ENCODE measurements around the gene CD69.

The CD69 gene

DNA sequence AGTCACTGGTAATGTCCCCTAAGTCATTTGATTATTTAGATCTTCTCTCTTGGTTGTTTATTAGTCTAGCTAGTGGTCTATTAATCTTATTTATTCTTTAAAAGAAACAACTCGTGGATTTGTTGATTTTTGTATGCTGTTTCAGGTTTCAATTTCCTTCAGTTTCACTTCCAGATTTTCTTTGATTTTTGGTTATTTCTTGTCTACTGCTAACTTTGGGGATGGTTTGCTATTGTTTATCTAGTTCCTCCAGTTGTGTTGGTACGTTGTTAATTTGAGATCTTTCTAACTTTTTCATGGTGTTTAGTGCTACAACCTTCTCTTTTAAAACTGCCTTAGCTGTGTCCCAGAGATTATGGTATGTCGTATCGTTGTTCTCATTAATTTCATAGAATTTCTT lies 18.5 kb upstream of the CD69 start:
- no peak for FAIRE-seq

DNA sequence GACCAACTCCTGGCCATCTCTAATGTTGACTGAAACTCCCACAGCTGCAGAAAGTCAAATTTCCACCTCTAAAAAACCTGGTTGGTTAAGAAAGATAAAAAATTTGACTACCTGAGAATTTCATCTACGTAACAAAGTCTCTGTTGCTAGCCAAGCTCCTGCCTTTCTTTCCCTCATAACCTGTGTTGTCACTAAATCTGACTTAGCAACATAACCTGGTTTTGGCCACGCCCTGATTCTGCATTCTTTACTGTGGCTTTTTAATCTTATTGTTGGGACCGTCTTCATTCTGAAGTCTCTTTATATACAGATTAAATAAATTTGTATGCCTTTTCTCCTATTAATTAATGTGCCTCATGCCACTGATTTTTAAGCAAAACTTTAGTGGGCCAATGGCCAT lies 16.1 kb upstream of the CD69 start:
- FAIRE-seq = no peak

DNA sequence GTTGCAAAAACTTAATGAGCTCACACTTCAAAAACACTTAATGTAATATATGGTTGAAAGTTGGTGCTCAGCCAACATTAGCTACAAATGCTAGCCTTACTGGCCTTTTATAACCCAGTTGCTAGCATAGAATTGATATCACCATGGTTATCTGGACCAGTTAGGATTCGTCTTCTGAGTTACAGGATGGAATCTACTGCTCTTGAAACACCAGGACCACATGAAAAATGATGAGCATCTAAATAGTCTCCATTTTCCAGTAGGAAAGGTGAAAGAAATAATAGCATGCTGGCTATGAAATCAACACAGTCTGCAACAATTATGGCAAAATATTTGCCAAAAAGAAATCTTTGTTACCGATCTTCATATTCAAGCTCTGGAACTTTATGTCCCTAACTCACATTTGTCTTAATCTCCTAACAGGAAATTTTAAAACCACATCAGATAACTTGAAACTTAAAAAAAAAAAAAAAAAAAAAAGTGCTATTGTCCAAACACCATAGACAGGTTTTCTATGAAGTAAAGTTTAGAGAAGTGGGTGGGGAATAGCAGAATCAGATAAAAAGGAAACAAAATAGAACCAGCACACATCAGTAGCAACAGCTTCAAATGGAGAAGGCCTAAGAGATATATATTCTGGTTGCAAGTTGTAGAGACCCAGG lies 12.6 kb upstream of the CD69 start:
- no peak for FAIRE-seq

DNA sequence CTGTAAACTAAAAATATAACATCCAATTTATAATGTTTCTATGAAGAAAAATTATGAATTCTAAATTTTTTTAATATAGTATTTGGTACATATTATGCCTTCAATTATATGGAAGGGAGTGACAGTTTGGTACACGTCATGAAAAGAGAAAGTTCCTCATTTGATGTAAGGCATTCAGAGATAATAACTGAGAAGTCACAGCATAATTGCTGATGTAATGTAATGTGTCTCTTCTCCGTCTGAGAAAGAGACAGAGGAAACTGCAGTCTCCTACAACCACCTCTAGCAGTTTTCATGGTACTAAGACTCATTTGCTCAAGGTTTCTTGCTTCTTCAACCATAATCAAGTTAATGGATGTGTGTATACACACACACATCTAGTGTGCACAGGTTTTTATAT lies 2.3 kb upstream of the CD69 start:
- FAIRE-seq = no peak

DNA sequence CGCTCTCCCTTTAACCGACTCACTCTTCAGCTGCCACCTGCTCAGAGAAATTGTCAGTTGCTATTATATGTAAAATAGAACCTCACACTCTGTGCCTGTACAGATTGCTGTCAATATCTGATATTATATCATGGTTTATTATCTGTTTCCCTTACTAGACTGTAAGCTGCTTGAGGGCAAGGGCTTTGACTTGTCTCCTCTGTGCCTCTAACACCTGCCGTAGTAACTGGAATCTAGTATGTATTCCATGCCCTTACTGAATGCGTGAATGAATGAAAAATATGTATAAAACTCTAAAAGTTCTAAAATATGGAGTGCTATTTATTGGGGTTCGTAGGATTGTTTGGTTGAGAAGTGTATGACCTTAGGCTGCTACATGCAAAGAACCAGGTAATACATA lies 1.7 kb upstream of the CD69 start:
- no peak for FAIRE-seq

DNA sequence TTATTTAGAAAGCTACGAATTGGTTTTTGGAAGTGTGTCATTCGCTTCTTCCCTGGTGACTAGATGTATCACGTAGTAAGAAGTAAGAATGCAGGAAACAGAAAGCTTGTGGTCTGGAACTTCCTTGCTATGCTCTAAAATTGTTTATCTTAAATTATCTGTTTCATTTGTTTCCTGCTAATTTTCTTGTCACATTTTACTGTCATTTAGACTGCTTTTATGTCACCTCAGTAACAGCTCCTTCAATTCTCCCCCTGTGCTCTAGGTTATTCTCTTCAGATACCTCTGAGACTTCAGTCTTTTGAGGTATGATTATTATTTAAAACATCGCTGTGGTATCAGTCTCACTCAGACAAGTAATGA lies 699 bp upstream of the CD69 start:
- peak; percentile 60 for FAIRE-seq

DNA sequence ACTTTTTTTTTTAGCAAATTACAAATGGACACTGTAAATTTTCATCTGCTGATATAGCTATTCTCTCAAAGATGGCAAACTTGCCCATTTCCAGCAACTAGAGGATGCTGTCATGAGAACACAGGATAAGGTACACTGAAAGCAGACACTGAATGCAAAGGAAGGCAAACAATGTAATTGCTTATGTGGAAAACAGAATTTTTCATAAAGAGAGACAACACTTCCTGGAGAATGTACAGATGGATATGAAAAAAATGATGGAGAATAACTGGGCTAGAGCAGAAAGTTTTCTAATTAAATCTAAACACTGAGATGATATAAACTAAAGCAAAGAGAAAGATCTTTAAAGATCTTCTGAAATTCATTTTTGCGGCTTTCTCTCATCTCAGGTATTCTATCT lies 581 bp downstream of the CD69 start:
- FAIRE-seq = no peak

DNA sequence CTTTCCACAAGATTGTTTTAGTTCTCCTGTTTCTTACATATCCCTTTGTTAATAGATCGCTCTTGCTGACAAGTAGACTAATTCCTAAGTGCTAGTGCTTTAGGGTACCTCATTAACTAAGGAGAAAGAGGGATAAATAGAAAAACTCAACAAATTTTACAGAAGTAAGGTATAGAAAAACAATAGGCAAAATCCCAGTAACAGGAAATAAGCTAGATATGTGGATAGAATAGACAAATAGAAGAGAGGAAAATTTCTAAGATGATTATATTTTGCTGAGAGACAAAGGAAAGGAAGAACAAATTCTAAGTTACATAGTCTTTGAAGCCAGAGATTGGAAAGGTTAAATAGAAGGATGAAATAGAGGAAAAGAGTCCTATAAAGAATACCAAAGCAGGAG lies 1.0 kb downstream of the CD69 start:
- FAIRE-seq = no peak

DNA sequence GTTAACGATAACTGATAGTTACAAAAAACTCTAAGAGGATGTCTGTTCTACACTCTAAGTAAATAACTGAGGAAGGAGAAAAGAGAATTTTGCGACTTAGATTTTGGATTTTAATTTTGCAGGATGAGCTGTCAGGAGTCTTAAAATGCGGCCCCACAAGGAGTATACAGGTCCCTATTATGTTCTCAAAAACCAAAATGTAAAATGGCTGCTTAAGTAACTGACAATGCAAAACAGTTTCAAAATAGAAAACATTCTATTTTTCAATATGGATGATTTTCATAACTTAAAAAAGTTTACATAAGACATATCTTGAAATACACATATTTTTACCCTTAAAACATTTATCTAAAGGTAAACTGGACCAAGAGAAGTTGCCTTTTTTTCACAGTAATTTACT lies 2.6 kb downstream of the CD69 start:
- FAIRE-seq = no peak

DNA sequence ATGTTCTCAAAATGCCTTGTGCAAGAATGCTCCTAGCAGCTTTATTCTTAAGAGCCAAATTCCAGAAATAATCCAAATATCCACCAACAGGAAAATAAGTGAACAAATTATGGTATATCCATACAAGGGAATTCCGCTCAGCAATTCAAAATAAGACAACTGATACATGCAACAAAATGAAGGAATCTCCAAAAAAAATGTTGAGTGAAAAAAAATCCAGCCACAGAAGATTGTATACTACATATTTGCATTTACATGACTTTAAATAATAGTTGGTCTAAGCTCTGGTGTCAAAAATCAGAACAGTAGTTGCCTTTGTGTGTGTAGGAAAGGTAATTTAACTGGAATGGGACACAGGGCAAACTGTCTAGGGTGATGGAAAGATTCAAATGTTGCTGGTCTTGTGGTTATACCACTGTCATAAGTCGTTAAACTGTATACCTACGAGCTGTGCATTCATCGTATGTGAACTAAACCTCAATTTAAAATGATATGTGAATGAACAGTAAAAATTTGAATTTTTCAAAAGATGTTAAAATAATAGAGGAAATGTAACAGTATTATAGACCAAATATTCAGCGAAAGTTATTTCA lies 3.2 kb downstream of the CD69 start:
- FAIRE-seq = no peak

DNA sequence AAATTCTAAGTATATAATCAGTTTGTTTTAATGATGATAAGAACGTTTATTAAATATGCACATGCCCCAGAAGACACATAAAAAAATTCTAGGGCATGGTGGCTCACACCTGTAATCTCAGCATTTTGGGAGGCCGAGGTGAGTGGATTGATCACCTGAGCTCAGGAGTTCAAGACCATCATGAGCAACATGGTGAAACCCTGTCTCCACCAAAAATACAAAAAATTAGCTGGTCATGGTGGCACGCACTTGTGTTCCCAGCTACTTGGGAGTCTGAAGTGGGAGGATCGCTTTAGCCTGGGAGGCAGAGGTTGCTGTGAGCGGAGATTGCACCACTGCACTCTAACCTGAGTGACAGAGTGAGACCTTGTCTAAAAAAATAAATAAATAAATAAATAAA lies 4.0 kb downstream of the CD69 start:
- FAIRE-seq = no peak

DNA sequence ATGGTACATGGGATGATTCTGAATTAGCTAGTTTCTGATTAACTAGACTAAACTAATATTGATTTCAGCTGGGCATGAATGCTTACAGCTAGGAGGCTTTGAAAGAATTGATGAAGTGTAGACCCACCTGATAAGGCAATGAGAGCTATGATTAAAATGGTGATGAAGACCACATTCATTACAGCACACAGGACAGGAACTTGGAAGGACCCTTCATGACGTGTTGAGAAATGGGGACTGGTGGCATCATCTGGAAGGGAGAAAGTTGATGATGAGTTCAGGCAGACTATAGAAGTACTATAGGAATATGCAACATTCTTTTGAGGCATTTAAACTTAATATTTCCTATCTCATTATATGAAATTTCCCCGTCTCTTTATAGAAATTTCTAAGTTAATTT lies 4.5 kb downstream of the CD69 start:
- FAIRE-seq = no peak

DNA sequence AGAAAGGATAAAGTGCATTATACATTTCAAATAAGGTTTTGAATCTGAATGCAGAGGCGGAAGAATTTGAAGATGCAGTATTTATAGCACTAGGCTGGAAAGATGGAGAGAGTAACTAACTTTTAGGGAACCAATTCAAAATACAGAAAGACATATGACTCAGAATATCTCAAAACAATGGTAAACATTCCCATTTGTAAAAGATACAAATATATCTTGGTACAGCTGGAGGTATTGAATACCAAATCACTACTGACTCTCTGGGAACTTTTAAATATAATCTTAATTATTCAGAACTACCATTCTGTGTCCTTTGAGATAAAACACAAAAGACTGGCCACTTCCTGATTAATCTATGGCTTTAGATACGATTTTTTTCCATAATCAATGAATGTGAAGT lies 5.1 kb downstream of the CD69 start:
- no peak for FAIRE-seq

DNA sequence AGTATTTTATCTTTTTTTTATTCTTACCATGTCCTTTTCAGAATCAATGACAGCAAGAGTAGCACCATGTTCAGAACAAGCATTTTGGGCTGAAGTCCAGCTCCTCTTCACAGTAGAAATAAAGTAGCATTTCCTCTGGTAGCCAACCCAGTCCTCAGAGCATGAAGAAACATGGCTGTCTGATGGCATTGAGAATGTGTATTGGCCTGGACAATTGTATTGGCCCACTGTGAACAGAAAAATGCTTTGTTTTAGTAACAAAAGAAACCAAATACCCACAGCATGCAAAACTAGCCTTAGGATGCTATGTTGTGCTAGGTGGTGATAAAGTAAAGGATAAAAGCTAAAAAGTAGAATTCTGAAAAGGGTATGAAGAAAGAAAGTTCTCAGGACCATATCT lies 5.7 kb downstream of the CD69 start:
- no peak for FAIRE-seq

DNA sequence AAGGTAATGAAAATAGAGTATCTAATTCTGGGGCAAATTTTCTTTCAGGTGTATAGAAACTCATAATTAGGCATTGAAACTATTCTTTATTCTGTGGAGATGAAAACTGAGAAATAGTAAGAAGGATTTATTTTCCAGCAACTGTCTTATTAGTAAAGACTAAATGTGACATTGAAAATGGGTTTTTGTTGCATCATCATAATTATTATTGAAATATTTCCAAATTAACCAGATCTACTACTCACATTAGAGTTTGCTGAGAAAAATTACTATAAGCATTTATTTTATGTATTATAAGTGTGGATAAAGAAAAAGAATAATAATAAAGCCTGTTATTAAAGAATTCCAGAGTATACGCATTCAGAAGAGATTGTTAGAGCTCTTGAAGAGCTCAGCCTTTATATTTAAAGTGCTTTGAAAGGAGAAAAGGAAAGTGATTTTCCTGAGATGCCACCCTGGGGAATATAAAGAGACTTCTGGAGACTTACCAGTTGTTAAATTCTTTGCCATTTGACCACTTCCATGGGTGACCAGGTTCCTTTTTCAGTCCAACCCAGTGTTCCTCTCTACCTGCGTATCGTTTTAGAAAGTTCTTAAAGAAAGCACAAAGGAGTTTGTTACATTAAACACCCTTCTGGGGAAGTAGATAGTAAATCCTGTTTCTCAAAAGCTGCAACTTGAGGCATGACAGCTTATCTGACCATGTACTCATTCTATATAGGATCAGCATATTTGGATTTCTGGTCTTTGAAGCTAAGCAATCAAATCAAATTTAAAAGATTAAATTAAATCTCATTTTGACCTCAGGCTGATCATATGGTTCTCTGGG lies 6.4 kb downstream of the CD69 start:
- FAIRE-seq = no peak

DNA sequence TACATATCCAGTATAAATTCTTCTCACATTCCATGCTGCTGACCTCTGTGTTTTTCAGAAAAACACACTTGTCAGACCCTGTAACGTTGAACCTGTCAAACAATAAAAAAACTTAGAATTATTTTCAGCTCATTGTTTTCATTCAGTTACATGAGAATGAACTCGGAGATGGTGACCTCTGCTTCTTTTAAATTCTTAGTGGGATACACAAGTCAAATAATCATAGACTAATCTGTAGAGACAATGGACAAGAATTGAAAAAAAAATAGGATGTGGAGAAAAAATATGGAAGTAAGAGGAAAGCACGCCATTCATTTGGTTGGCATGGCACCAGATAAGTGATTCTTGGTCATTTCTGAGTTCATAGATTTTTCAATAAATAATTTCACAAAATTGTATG lies 7.2 kb downstream of the CD69 start:
- FAIRE-seq = no peak

DNA sequence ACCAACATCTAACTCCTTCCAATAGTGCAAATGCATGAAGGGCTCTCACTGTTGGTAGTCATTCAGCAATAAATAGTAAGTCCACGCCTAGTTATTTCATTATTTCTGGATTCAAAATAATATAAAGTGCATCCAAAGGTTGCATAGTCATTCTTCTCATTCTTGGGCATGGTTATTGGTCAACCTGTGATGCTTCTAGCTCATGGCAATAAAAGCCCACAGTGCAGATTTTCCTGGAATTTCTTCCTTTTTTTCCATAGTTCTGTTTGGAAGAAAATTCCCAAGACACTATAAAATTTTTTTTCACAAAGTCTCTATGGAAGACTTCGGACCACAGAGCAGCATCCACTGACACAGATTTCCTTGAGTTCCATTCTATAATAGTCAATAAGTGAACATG lies 7.6 kb downstream of the CD69 start:
- no peak for FAIRE-seq

DNA sequence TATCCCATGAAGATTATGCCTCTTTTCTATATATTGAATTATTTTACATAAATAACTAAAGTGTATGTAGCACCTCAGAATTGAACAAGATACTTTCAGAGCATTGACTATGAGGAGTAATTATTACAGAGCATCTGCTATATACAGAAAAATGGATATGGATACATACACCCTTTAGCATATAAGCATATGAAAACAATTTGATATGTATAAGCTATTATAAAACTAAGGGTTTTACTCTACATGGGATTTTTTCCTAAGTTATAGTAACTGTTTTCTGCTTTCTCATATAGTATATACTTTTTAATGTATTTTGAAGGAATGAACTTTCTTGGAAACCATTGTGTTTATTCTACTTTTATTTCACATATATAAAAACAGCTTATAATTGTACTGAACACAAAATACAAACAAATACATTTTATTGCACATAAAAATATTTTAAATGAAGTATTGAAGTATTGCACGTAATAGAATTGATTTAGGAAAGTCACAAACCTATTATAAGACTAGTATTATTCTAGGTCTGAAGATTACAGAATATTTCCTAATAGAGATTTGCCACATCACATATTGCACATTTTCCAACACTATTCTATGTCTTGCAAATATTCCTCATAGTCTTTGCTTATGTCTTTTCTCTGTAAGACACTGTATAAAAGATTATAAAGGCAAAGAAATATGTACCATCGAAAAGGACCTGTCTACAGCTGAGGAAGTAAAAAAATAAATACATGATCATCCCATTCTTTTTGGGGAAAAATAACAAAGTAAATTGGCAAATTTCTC lies 8.4 kb downstream of the CD69 start:
- peak; percentile 77 for FAIRE-seq

DNA sequence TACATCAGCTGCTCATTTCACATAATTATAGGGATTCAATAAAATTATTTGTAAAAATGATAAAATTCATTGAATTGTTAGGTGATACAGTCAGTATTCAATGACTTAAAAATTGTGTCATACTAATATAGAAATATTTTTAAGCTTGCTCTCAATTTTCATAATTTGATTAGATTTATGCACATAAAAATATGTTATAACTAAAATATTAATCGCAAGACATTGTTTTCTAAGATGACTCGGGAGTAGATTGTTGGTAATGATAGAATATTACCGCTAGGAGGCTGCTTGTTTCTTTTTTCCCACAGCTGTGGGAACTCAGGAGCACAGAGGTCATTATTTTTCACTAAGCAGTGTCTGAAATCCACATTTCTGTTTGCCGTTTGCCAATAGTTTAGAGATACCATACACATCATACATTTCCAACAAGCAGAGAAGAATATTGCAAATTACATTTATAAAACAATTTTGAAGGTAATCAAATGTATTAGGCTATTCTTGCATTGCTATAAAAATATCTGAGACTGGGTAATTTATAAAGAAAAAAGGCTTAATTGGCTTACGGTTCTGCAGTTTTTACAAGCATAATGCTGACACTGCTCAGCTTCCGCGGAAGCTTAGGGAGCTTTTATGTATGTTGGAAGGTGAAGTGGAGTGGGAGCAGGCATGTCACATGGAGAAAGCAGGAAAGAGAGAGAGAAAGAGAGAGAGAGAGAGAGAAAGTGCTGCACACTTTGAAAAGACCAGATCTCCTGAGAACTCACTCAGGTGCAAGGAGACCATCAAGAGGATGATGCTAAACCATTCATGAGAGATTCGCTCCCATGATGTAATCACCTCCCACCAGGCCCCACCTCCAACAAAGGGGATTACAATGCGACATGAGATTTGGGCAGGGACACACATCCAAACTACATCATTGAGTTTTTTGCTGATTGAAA lies 9.2 kb downstream of the CD69 start:
- FAIRE-seq = no peak

DNA sequence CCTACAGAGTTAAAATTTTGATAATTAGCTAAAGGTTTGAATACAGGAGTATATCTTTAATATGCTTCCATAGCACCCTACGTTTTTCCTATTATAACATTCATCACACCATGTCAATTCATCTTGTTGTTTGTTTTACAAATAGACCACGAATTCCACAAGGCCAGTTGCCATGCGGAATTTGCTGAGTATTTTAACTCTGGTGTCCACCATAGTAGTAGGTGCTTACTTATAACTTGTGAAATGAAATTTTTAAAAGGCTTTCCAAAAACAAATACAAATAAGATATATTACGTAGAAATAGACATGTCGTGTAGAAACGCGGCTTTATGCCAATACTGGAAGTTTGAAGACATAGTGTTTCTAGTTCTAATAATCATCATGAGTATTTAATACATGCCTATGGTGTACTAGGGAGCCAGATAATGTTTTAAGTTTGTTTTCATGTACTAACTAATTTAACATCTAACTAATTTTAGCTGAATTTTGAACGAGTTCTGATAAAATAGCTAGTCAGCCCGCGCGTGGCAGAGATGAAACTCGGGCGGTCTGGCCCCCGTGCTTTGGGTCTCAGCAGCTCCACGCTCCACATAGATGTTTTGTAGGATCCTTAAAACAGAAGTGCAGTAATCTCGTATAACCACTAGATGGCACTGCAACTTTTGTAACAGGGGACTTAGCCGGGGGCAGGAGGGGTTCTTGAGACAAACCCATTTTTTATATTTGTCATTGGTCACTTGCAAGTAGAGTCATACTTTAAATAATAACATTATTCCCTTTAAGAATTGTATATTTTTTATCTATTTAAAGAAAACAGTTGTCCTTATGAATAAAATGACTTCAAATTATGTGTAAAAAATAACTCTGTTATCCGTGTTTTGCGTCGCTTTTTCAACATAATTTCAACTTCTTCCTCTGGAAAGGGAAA lies 10.2 kb downstream of the CD69 start:
- peak; percentile 75 for FAIRE-seq

DNA sequence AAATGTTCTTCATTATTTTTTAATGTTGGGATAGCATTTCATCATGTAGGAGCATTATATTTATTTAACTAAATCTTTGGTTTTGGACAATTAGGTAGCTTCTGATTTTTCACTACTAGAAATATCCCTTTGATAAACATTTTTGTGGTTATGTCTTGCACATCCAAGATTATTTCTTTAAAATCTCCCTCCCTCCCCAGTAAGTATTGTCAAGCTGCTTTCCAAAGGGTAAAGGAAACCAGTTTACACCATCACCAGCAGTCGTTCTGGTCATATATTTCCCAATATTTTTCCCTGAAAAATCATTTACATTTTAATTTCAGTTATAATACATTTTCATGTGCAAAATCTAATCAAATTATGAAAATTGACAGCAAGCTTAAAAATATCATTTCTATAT lies 11.1 kb downstream of the CD69 start:
- FAIRE-seq = no peak
